Lung (tissue), 12 donors: ENCODE data around the gene TRIM14. TPM values are rescaled to one million over a fixed set of nuclear protein-coding genes. Genes with fewer than 3 reads are reported as not detected.

Source experiments
- ATAC-seq: fragments of 200-7000 bp; cut with Tn5 transposase; one replicate; pipeline ENCODE4 v1.9.1; 2020; ENCODE audit warnings: moderate number of reproducible peaks; ENCODE audit not compliant: insufficient read depth, low FRiP score
- DNase-seq, 3 donors: peaks; one replicate each; pipeline ENCODE4 v3.0.0-alpha.2; 2013 to 2017
- H3K27ac ChIP-seq, 2 donors: one replicate each; pipeline ENCODE4 v1.5.1; 2013; ENCODE audit warnings: mild to moderate bottlenecking in 2 of 2, moderate library complexity in 2 of 2, control low read depth in 1 of 2, inconsistent platforms in 1 of 2, low read depth in 1 of 2, low read length in 1 of 2
- H3K27me3 ChIP-seq, 3 donors: one replicate each; pipeline ENCODE4 v1.5.1; 2013; ENCODE audit warnings: low read length in 2 of 3; ENCODE audit not compliant: control insufficient read depth in 3 of 3, insufficient read depth in 3 of 3
- H3K36me3 ChIP-seq, 4 donors: one replicate each; pipeline ENCODE4 v1.5.1; 2013; ENCODE audit warnings: low read length in 4 of 4, mild to moderate bottlenecking in 1 of 4, moderate library complexity in 1 of 4; ENCODE audit not compliant: control insufficient read depth in 4 of 4, insufficient read depth in 4 of 4
- H3K4me1 ChIP-seq, 5 donors: one replicate each; pipeline ENCODE4 v1.5.1; 2013; ENCODE audit warnings: low read length in 5 of 5, mild to moderate bottlenecking in 2 of 5, moderate library complexity in 1 of 5; ENCODE audit not compliant: control insufficient read depth in 5 of 5, insufficient read depth in 5 of 5
- H3K4me3 ChIP-seq: one replicate; pipeline ENCODE4 v1.5.1; 2013; ENCODE audit warnings: mild to moderate bottlenecking, control low read depth, moderate library complexity
- H3K9ac ChIP-seq, 2 donors: one replicate each; pipeline ENCODE4 v1.5.1; 2013; ENCODE audit warnings: low read length in 2 of 2, control low read depth in 1 of 2; ENCODE audit not compliant: insufficient read depth in 1 of 2
- H3K9me3 ChIP-seq, 4 donors: one replicate each; pipeline ENCODE4 v1.5.1; 2013; ENCODE audit warnings: low read length in 3 of 4, mild to moderate bottlenecking in 1 of 4, moderate library complexity in 1 of 4; ENCODE audit not compliant: control insufficient read depth in 4 of 4, insufficient read depth in 3 of 4
- CTCF ChIP-seq: IDR thresholded peaks from 2 replicates; pipeline ENCODE4 v1.5.1; 2012; ENCODE audit warnings: mild to moderate bottlenecking; ENCODE audit errors: control extremely low read depth, extremely low read depth
- WGBS, 2 donors: extraction: QIAGEN DNeasy Blood & Tissue Kit; methylation state at CpG; one replicate each; pipeline ENCODE4 v1.1.7; 2013; 5-methylcytosine and 5-hydroxymethylcytosine counted together
- polyA plus RNA-seq, 2 donors: library from polyadenylated mRNA; stranded (reverse); fragments of 200-250 nt; gene quantifications; one replicate each; pipeline ENCODE4 v1.2.1, GENCODE V29; 2013
- total RNA-seq, 2 donors: library from RNA; depleted of rRNA in 1 of 2; stranded (reverse); fragments of >200 nt in 1 of 2; gene quantifications; one replicate each; pipeline ENCODE4 v1.2.1, GENCODE V29; 2014 to 2021
- donor health status: control.
- donor health status: control.
- donor health status: Bipolar disorder and iron deficiency.
- donor health status: healthy.
- donor health status: DM: yes; HTN: yes; CAD: no.

Gene TRIM14
- total and polyA plus RNA-seq, 4 donors, result 5.0 to 42.7 (median 12.1) TPM

GRCh38 chr9:98099898-98100297 is 19.1 kb downstream of the TRIM14 start:
- H3K27me3 ChIP-seq, result no peaks in the 10 kb centered on the region
- peaks cover 0 to 4% (median 0%) of the 10 kb centered on the region in 5 donors for H3K4me1 ChIP-seq
- DNase-seq (peak in 1 of 3 donors; percentile 37), ATAC-seq (no peak)
- peaks cover 0 to 11% (median 3%) of the 10 kb centered on the region in 4 donors for H3K36me3 ChIP-seq
- WGBS, 2 donors, result 48% methylated on average over 5 of the region's 5 CpGs
- no peak overlapping the region for H3K4me3 ChIP-seq
- H3K9me3 ChIP-seq, result peaks cover 0 to 3% (median 0%) of the 10 kb centered on the region in 4 donors
- no peak for TF ChIP-seq CTCF
- no peak overlapping the region for H3K27ac ChIP-seq
- H3K9ac ChIP-seq, result no peak overlapping the region

- Histone ChIP-seq H3K27ac (no peak overlapping the region), H3K36me3 (peaks cover 0 to 15% (median 3%) of the 10 kb centered on the region in 4 donors), H3K9ac (no peak overlapping the region), H3K27me3 (no peaks in the 10 kb centered on the region), H3K9me3 (no peaks in the 10 kb centered on the region), H3K4me1 (peaks cover 0 to 2% (median 0%) of the 10 kb centered on the region in 5 donors), H3K4me3 (no peak overlapping the region)
- 96% methylated on average over 2 of the region's 2 CpGs; no CpG with 5 or more reads in 1 of the 2 donors for WGBS, 2 donors
- DNase-seq, result no peak
- TF ChIP-seq CTCF, result no peak
- no peak for ATAC-seq
Measured at GRCh38 chr9:98099346-98099745, 19.7 kb downstream of the TRIM14 start.

GRCh38 chr9:98097836-98098235 is 21.2 kb downstream of the TRIM14 start:
- no peaks in the 10 kb centered on the region for H3K9me3 ChIP-seq
- H3K27ac ChIP-seq, result no peak overlapping the region
- no peak overlapping the region for H3K4me3 ChIP-seq
- no peak for TF ChIP-seq CTCF
- H3K9ac ChIP-seq, result no peak overlapping the region
- peaks cover 0 to 2% (median 0%) of the 10 kb centered on the region in 5 donors for H3K4me1 ChIP-seq
- H3K36me3 ChIP-seq, result peaks cover 0 to 17% (median 3%) of the 10 kb centered on the region in 4 donors
- 70 to 90% methylated on average over 4 of the region's 4 CpGs for WGBS, 2 donors
- no peak for ATAC-seq
- H3K27me3 ChIP-seq, result no peaks in the 10 kb centered on the region
- no peak for DNase-seq

- ATAC-seq, result no peak
Measured at GRCh38 chr9:98096091-98096490, 22.9 kb downstream of the TRIM14 start.

More at GRCh38 chr9:98096091-98096490, 22.9 kb downstream of the TRIM14 start:
- no peak overlapping the region for H3K9ac ChIP-seq
- no peak overlapping the region for H3K27ac ChIP-seq
- WGBS, 2 donors, result 96 to 97% methylated on average over 5 of the region's 5 CpGs
- H3K4me1 ChIP-seq, result no peaks in the 10 kb centered on the region
- no peak overlapping the region for H3K4me3 ChIP-seq
- no peak for DNase-seq
- no peaks in the 10 kb centered on the region for H3K27me3 ChIP-seq
- TF ChIP-seq CTCF, result no peak
- peaks cover 0 to 21% (median 3%) of the 10 kb centered on the region in 4 donors for H3K36me3 ChIP-seq
- H3K9me3 ChIP-seq, result no peaks in the 10 kb centered on the region
